NOMO-1 treated with dmso at 0.1 percent for 144 hours (cell line): ENCODE results near the gene TMPRSS11E.
"Not testable (repeated sequence)": the region's sequence is repeated elsewhere in the genome, so short reads cannot be mapped to it uniquely, and the experiment has no call there.

ENCODE experiments used
- DNase-seq: peaks from one replicate; lab custom pipeline; 2025; ENCODE audit not compliant: unreplicated experiment; lab: John Stamatoyannopoulos, UW

The TMPRSS11E gene

GRCh38 chr4:68461790-68462189 lies 14.5 kb downstream of the TMPRSS11E start:
- DNase-seq: no peak

GRCh38 chr4:68462691-68463090 lies 15.4 kb downstream of the TMPRSS11E start:
- no peak for DNase-seq

DNA sequence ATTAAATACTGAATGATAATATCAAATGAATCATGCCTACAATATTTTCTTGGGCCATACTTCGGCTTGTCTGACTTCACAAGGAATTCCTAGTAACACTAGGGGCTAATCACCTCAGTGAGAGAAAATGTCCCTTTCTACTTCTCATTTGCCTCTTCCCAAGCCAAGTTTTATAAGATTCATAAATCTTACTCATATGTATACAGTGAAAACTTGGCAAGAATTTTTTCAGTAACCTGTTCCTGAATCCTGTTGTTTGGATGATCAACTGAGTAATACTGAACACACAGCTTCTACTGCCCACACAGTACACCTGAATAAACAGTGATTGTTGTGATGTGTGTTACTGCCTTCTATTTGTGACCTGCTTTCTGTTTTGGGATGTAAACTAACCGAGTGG lies 16.5 kb downstream of the TMPRSS11E start:
- no peak for DNase-seq

- DNase-seq: no peak
These were observed 17.8 kb downstream of the TMPRSS11E start for GRCh38 chr4:68465058-68465457.

- no peak for DNase-seq
These were observed 18.9 kb downstream of the TMPRSS11E start for GRCh38 chr4:68466185-68466584.

DNA sequence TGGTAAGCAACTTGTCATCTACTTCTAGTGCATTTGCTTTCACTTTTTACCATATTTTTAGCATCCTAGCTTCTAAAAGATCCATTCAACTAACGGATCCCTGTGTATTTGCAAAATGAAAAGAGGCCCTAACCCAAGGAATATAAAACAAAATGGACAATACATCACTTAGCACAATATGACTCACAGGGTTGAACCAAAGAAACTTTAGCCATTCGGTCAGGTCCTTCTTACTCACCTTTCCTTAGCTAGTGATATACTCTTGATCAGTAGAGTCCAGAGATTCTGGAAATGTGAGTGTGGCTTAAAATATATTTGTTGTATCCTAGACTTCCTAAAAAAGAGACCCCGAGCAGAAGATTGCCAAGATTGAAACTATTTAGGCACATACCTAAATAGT lies 19.5 kb downstream of the TMPRSS11E start:
- no peak for DNase-seq

GRCh38 chr4:68469482-68469881 lies 22.2 kb downstream of the TMPRSS11E start:
- DNase-seq: no peak

DNA sequence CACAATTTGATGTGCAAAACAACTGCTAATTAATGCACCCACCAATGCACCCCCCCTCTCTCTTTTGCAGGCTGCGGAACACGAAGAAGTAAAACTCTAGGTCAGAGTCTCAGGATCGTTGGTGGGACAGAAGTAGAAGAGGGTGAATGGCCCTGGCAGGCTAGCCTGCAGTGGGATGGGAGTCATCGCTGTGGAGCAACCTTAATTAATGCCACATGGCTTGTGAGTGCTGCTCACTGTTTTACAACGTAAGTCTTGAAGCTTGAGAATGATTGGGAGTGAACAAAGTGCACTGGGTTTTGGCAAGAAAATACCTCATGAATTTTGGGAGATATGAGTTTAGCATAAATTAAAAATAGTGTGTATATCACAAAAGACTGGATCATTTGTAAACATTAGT lies 28.9 kb downstream of the TMPRSS11E start:
- DNase-seq: no peak

GRCh38 chr4:68489338-68489737 lies 42.1 kb downstream of the TMPRSS11E start:
- DNase-seq: no peak

- DNase-seq: no peak
These were observed 43.7 kb downstream of the TMPRSS11E start for GRCh38 chr4:68490826-68491457.

DNA sequence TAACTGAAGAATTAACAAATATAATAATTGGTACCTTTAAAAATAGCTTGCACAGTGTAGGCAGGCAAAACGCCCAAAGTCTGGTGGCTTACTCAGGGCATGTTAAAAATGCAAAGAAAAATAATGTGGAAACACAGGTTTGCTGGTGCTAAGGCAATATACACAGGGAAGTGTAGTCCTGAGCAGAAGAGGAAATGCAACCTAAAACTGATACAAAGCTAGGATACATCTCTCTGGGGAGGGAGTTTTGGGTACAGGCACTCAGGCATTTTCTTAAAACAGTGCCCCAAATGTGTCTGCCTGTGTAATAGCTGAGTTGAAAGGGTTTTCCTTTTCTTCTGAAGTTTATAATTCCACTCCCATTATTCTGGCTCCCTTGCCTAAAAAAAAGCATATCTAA lies 47.4 kb downstream of the TMPRSS11E start:
- DNase-seq: no peak

GRCh38 chr4:68498413-68499007 lies 51.2 kb downstream of the TMPRSS11E start:
- no peak for DNase-seq

- DNase-seq: no peak
These were observed 51.8 kb downstream of the TMPRSS11E start for GRCh38 chr4:68499021-68499420.

- DNase-seq: not testable (repeated sequence)
These were observed 56.2 kb downstream of the TMPRSS11E start for GRCh38 chr4:68503462-68503861.

GRCh38 chr4:68504836-68505235 lies 57.6 kb downstream of the TMPRSS11E start:
- not testable (repeated sequence) for DNase-seq

- DNase-seq: not testable (repeated sequence)
These were observed 58.2 kb downstream of the TMPRSS11E start for GRCh38 chr4:68505452-68505851.

DNA sequence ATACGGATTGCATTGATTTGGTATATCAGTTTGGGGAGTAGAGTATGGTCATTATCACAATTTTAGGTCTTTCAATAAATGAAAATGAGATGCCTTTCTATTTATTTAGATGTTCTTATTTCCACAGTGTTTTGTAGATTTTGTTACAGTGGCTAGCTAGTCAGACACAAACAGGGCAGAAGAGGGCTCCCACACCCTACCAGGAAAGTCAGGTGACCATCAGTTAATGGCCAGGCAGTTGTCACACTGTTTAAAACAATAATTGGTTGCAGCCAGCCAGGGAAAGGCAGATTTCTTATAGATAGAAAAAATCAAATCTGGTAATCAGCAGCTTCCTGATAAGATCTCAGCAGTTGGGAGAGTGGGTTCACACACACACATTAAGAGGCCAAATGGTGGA lies 71.6 kb downstream of the TMPRSS11E start:
- no peak for DNase-seq

DNA sequence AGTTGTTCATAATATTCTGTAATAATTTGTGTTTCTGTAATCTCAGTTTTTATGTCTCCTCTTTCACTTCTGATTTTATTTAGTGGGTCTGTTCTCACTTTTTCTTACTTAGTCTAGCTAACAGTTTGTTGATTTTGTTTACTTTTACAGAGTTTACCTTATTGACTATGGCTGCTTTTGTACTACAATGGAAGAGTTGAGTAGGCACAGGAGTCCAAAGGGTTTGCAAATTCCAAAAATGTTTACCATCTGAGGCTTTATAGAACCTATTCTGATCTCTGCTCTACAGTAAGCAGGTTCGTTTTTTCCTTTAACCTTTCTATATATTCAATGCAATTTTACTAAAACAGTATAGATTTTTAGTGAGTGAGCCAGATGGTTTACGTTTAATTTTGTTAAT lies 73.7 kb downstream of the TMPRSS11E start:
- DNase-seq: no peak

- not testable (repeated sequence) for DNase-seq
These were observed 75.0 kb downstream of the TMPRSS11E start for GRCh38 chr4:68522232-68522631.

DNA sequence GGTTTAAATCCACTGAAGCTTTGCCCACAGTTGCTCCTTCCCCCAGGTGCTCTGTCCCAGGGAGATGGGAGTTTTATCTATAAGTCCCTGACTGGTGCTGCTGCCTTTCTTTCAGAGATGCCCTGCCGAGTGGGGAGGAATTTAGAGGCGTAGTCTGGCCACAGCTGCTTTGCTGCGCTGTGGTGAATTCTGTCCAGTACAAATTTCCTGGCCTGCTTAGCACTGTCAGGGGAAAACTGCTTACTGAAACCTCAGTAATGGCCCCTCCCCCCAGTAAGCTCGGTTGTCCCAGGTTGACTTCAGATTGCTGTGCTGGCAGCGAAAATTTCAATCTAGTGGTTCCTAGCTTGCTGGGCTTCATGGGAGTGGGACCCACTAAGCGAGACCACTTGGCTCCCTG lies 88.7 kb downstream of the TMPRSS11E start:
- no peak for DNase-seq

DNA sequence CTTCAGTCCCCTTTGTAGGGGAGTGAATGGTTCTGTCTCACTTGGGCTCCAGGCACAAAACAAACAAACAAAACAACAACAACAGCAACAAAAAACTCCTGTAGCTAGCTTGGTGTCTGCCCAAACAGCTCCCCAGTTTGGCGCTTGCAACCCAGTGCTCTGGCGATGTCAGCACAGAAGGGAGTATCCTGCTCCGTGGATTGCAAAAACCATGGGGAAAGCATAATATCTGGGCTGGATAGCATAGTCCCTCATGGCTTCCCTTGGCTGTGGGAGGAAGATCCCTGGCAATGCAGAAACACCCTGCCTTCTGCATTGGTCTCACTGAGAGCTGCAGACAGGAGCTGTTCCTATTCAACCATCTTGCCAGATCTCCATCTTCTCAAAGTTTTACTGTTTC lies 89.1 kb downstream of the TMPRSS11E start:
- no peak for DNase-seq

DNA sequence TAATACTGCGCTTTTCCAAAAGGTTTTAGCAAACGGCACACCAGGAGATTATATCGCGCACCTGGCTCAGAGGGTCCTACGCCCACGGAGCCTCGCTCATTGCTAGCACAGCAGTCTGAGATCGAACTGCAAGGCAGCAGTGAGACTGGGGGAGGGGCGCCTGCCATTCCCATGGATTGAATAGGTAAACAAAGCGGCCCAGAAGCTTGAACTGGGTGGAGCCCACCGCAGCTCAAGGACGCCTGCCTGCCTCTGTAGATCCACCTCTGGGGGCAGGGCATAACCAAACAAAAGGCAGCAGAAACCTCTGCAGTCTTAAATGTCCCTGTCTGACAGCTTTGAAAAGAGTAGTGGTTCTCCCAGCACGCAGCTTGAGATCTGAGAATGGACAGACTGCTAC lies 95.5 kb downstream of the TMPRSS11E start:
- DNase-seq: not testable (repeated sequence)
